SK-N-SH (cell line): ENCODE data around the gene UBB. TPM values are rescaled to one million over a fixed set of nuclear protein-coding genes. Genes with fewer than 3 reads are reported as not detected.

Experiments used
- CTCF ChIA-PET: fragments of 300-600, 350-600 bp; formaldehyde crosslinking; extraction: SDS; loops from one replicate; lab custom pipeline; 2021; lab: Yijun Ruan, JAX
- POLR2A ChIA-PET: fragments of 350-600 bp; sonication (Branson Sonifier 250); formaldehyde crosslinking; extraction: SDS; loops from one replicate; lab custom pipeline; 2020; ENCODE audit warnings: antibody characterized with exemption, inconsistent platforms; lab: Yijun Ruan, JAX
- DNase-seq: peaks from one replicate; pipeline ENCODE4 v3.0.0; 2012
- H2AFZ ChIP-seq: fragments of 200-600 bp; sonication (generic); 2 replicates; pipeline ENCODE4 v1.8.1; 2016; ENCODE audit warnings: antibody characterized with exemption, mild to moderate bottlenecking, low read depth
- H3F3A ChIP-seq: fragments of 200-600 bp; sonication (generic); replicated peaks from 2 replicates; pipeline ENCODE3; 2016; ENCODE audit warnings: antibody characterized with exemption, mild to moderate bottlenecking; ENCODE audit not compliant: insufficient read depth
- H3K27ac ChIP-seq, 2 experiments: fragments of 200-500 bp in 1 of 2; fragments of 200-600 bp in 1 of 2; sonication (Bioruptor generic) in 1 of 2; sonication (generic), shearing (Covaris generic) in 1 of 2; 2 replicates each; pipeline versions ENCODE4 v1.5.1 to v1.6.1; 2014 to 2016; ENCODE audit warnings: low read depth in 2 of 2, inconsistent platforms in 1 of 2, low read length in 1 of 2, mild to moderate bottlenecking in 1 of 2, mixed read lengths in 1 of 2
- H3K27me3 ChIP-seq: fragments of 200-600 bp; sonication (generic), shearing (Covaris generic); 2 replicates; pipeline ENCODE4 v1.6.1; 2016; ENCODE audit warnings: mixed run types; ENCODE audit not compliant: insufficient read depth
- H3K36me3 ChIP-seq, 2 experiments: fragments of 200-500 bp in 1 of 2; fragments of 200-600 bp in 1 of 2; sonication (Bioruptor generic) in 1 of 2; sonication (generic) in 1 of 2; replicated peaks in 1 of 2; 2 replicates each; pipeline versions ENCODE3 to v1.5.1; 2014 to 2016; ENCODE audit warnings: low read length in 1 of 2, mild to moderate bottlenecking in 1 of 2; ENCODE audit not compliant: insufficient read depth in 2 of 2, control insufficient read depth in 1 of 2
- H3K4me1 ChIP-seq, 2 experiments: fragments of 200-500 bp in 1 of 2; fragments of 200-600 bp in 1 of 2; sonication (Bioruptor generic) in 1 of 2; sonication (generic), shearing (Covaris generic) in 1 of 2; 2 replicates each; pipeline versions ENCODE4 v1.5.1 to v1.6.1; 2014 to 2016; ENCODE audit warnings: low read depth in 1 of 2, low read length in 1 of 2, mixed run types in 1 of 2; ENCODE audit not compliant: insufficient read depth in 2 of 2, control insufficient read depth in 1 of 2
- H3K4me2 ChIP-seq: fragments of 200-600 bp; sonication (generic), shearing (Covaris generic); 2 replicates; pipeline ENCODE4 v1.6.1; 2017; ENCODE audit warnings: mixed run types
- H3K4me3 ChIP-seq, 2 experiments: fragments of 200-500 bp in 1 of 2; fragments of 200-600 bp in 1 of 2; sonication (Bioruptor generic) in 1 of 2; sonication (generic), shearing (Covaris generic) in 1 of 2; 2 replicates each; pipeline versions ENCODE4 v1.5.1 to v1.8.1; 2014 to 2016; ENCODE audit warnings: low read depth in 2 of 2, inconsistent platforms in 1 of 2, low read length in 1 of 2, mild to moderate bottlenecking in 1 of 2, mixed read lengths in 1 of 2, moderate library complexity in 1 of 2
- H3K79me2 ChIP-seq: fragments of 200-600 bp; sonication (generic); 2 replicates; pipeline ENCODE4 v1.8.1; 2017; ENCODE audit warnings: mild to moderate bottlenecking; ENCODE audit not compliant: insufficient read depth
- H3K9ac ChIP-seq: fragments of 200-600 bp; sonication (generic); 2 replicates; pipeline ENCODE4 v1.6.1; 2017; ENCODE audit warnings: mixed run types
- H3K9me2 ChIP-seq: fragments of 200-600 bp; sonication (generic); 2 replicates; pipeline ENCODE4 v1.6.1; 2017; ENCODE audit warnings: mixed run types
- H3K9me3 ChIP-seq: fragments of 200-600 bp; sonication (generic); 2 replicates; pipeline ENCODE4 v1.6.1; 2017; ENCODE audit warnings: mixed run types, mild to moderate bottlenecking, moderate library complexity
- H4K20me1 ChIP-seq: fragments of 200-600 bp; sonication (generic); 2 replicates; pipeline ENCODE4 v1.6.1; 2017; ENCODE audit warnings: mild to moderate bottlenecking, mixed run types; ENCODE audit not compliant: insufficient read depth
- CHD2 ChIP-seq: fragments of 150-350 bp; IDR thresholded peaks from 2 replicates; pipeline ENCODE4 v1.6.1; 2018; ENCODE audit warnings: low read length; ENCODE audit not compliant: partially characterized antibody
- ELF1 ChIP-seq: IDR thresholded peaks from 2 replicates; pipeline ENCODE4 v1.4.0; 2012
- FOSL2 ChIP-seq: IDR thresholded peaks from 2 replicates; pipeline ENCODE4 v1.4.0; 2012; ENCODE audit warnings: low read depth, mild to moderate bottlenecking, moderate library complexity, borderline replicate concordance
- FOXJ3 ChIP-seq: sonication (generic); formaldehyde crosslinking; IDR thresholded peaks from 2 replicates; pipeline ENCODE4 v1.5.1; 2020; ENCODE audit warnings: mild to moderate bottlenecking, missing genetic modification reagents
- FOXM1 ChIP-seq: IDR thresholded peaks from 2 replicates; pipeline ENCODE4 v1.4.0; 2012; ENCODE audit warnings: low read depth, mild to moderate bottlenecking
- GATA2 ChIP-seq: sonication (generic); formaldehyde crosslinking; IDR thresholded peaks from 2 replicates; pipeline ENCODE4 v1.5.0; 2020; ENCODE audit warnings: mild to moderate bottlenecking, missing genetic modification reagents
- IRF3 ChIP-seq: fragments of 150-350 bp; IDR thresholded peaks from 2 replicates; pipeline ENCODE4 v1.6.1; 2016; ENCODE audit warnings: mild to moderate bottlenecking, low read depth, low read length
- MEF2A ChIP-seq: IDR thresholded peaks from 2 replicates; pipeline ENCODE4 v1.4.0; 2012; ENCODE audit warnings: low read depth, borderline replicate concordance
- MXI1 ChIP-seq: IDR thresholded peaks from 2 replicates; pipeline ENCODE4 v1.6.1; 2012; ENCODE audit warnings: mild to moderate bottlenecking, low read depth, low read length, improper control_type of control experiment
- NFIC ChIP-seq: IDR thresholded peaks from 2 replicates; pipeline ENCODE4 v1.4.0; 2012; ENCODE audit warnings: borderline replicate concordance
- NRF1 ChIP-seq: IDR thresholded peaks from 2 replicates; pipeline ENCODE4 v1.6.1; 2012; ENCODE audit warnings: low read depth, mild to moderate bottlenecking, low read length
- POLR2AphosphoS5 ChIP-seq: IDR thresholded peaks from 2 replicates; pipeline ENCODE4 v1.6.1; 2012; ENCODE audit warnings: low read depth, low read length
- RFX5 ChIP-seq: IDR thresholded peaks from 2 replicates; pipeline ENCODE4 v1.6.1; 2012; ENCODE audit warnings: mild to moderate bottlenecking, improper control_type of control experiment, low read length
- RXRA ChIP-seq: IDR thresholded peaks from 2 replicates; pipeline ENCODE4 v1.4.0; 2012; ENCODE audit warnings: low read depth, mild to moderate bottlenecking, borderline replicate concordance
- SIN3A ChIP-seq: IDR thresholded peaks from 2 replicates; pipeline ENCODE4 v1.6.1; 2012; ENCODE audit warnings: low read depth, mild to moderate bottlenecking, low read length, moderate library complexity, borderline replicate concordance
- TAF1 ChIP-seq: IDR thresholded peaks from 2 replicates; pipeline ENCODE4 v1.6.1; 2012; ENCODE audit warnings: low read depth, mild to moderate bottlenecking, low read length, moderate library complexity, borderline replicate concordance
- TCF12 ChIP-seq: IDR thresholded peaks from 2 replicates; pipeline ENCODE4 v1.4.0; 2012
- TEAD4 ChIP-seq: IDR thresholded peaks from 2 replicates; pipeline ENCODE4 v1.4.0; 2012; ENCODE audit warnings: mild to moderate bottlenecking, borderline replicate concordance; ENCODE audit not compliant: insufficient read depth
- USF1 ChIP-seq: IDR thresholded peaks from 2 replicates; pipeline ENCODE4 v1.4.0; 2012; ENCODE audit warnings: low read depth, borderline replicate concordance
- WGBS: methylation state at CpG from one replicate; pipeline ENCODE4 v1.1.6; 2017; ENCODE audit warnings: low lambda C conversion rate; 5-methylcytosine and 5-hydroxymethylcytosine counted together
- polyA plus RNA-seq, 3 experiments: library from polyadenylated mRNA; depleted of rRNA; stranded (reverse); fragments of >200 nt; gene quantifications; 2 replicates each; pipeline ENCODE4 v1.2.3, GENCODE V29; 2012
- TF ChIP-seq, protein P1 (sequence below): IDR thresholded peaks from 2 replicates; pipeline ENCODE4 v1.4.0; 2012; ENCODE audit warnings: low read depth, borderline replicate concordance
- TF ChIP-seq, protein P2 (sequence below): fragments of 150-350 bp; IDR thresholded peaks from 2 replicates; pipeline ENCODE4 v1.6.1; 2017; ENCODE audit warnings: antibody characterized with exemption, low read length, low read depth, borderline replicate concordance
- TF ChIP-seq, protein P3 (sequence below): IDR thresholded peaks from 2 replicates; pipeline ENCODE4 v1.4.0; 2012; ENCODE audit warnings: low read depth
- TF ChIP-seq, protein P4 (sequence below): IDR thresholded peaks from 2 replicates; pipeline ENCODE4 v1.6.1; 2012; ENCODE audit warnings: mild to moderate bottlenecking, low read depth, low read length, moderate library complexity

The UBB gene
- polyA plus RNA-seq, 1 of the 3 experiments (the other 2 are of a cell fraction) = 2,693 TPM

DNA sequence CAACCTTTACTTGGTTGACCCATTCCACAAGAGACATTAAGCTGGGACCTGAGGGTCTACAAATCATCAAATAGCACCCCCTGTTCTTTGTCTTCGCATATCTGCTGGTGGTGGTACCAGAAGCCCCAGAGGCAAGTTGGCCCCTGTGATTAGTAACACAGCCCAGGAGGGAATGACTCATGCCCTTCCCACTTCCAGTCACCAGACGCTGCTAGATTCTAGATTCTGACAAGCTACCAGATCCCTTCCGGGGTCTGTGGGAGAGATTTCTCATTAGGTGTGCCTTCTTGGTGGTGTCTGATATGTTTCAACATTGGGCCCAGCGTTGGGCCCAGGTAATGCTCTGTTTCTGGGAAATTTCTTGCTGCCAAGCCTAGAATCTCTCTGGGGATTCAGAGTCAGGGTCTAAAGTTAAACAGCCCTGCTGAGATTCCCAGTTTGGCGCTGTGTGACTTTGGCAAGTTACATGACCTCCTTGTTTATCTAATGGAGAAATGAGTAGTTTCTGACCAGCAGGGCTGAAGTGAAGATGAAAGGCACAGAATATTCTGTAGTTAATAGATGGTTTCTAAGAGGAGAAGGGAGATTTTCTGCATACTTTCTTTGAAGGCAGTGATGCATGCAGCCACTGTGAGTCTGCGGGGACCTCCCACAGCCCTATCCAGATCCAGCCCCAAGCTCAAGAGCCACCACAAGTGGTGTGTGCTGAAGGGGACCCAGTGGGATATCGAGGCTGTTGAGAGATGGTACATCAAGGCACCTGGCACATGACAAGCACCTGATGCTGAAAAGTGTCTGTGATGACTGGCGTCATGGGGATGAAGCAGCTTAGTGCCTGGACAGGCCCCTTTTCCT lies 38.4 kb downstream of the UBB start:
- ChIA-PET POLR2A (interaction anchor here (0.5 to 1.5 kb wide), 4 partner anchors 20 to 1135 kb away, joined by 3 to 9 read pairs (median 4); no protein-coding TSS in a partner anchor), CTCF (interaction anchor here (0.6 to 2.1 kb wide), 11 partner anchors 8 to 153 kb away, joined by 3 to 8 read pairs (median 3); no protein-coding TSS in a partner anchor)
- Histone ChIP-seq H3K79me2 (no peaks in the 10 kb centered on the region), H3K9me3 (no peaks in the 10 kb centered on the region), H3F3A (peaks cover 34% of the 10 kb centered on the region), H2AFZ (peak overlapping the region; percentile 48; the same call in 1 of the 2 replicates), H3K4me2 (peak overlapping the region; percentile 83), H3K9ac (peak overlapping the region; percentile 65; the same call in 1 of the 2 replicates), H3K36me3 (no peaks in the 10 kb centered on the region), H4K20me1 (no peaks in the 10 kb centered on the region), H3K27me3 (no peaks in the 10 kb centered on the region), H3K4me1 (peaks cover 26 to 35% of the 10 kb centered on the region in 2 experiments), H3K9me2 (no peaks in the 10 kb centered on the region), H3K4me3 (0 out of 4 replicates have a peak overlapping the region, but pooled peaks of 1 of the 2 experiments have one; percentile 11), H3K27ac (peak overlapping the region; percentile 78 to 98)
- WGBS = 28% methylated on average over 7 of the region's 8 CpGs
- peak; percentile 78 for DNase-seq
- TF ChIP-seq FOXM1 (0 out of 2 replicates have a peak, but pooled peaks have one; percentile 27), FOSL2 (peak; percentile 98), NRF1 (no peak), MEF2A (no peak), ELF1 (peak; percentile 70), IRF3 (no peak), MXI1 (no peak), POLR2AphosphoS5 (no peak), TEAD4 (peak; percentile 63; the same call in 1 of the 2 replicates), USF1 (0 out of 2 replicates have a peak, but pooled peaks have one; percentile 41), TCF12 (peak; percentile 93), FOXJ3 (CRISPR knock-in tag) (no peak), TAF1 (no peak), CHD2 (no peak), RXRA (peak; percentile 71; the same call in 1 of the 2 replicates), SIN3A (no peak; the same call in 1 of the 2 replicates), RFX5 (no peak), NFIC (peak; percentile 62; the same call in 1 of the 2 replicates), GATA2 (CRISPR knock-in tag) (peak; percentile 50)
- TF ChIP-seq, protein P1, sequence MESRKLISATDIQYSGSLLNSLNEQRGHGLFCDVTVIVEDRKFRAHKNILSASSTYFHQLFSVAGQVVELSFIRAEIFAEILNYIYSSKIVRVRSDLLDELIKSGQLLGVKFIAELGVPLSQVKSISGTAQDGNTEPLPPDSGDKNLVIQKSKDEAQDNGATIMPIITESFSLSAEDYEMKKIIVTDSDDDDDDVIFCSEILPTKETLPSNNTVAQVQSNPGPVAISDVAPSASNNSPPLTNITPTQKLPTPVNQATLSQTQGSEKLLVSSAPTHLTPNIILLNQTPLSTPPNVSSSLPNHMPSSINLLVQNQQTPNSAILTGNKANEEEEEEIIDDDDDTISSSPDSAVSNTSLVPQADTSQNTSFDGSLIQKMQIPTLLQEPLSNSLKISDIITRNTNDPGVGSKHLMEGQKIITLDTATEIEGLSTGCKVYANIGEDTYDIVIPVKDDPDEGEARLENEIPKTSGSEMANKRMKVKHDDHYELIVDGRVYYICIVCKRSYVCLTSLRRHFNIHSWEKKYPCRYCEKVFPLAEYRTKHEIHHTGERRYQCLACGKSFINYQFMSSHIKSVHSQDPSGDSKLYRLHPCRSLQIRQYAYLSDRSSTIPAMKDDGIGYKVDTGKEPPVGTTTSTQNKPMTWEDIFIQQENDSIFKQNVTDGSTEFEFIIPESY = peak; percentile 57; the same call in 1 of the 2 replicates
- TF ChIP-seq, protein P2, sequence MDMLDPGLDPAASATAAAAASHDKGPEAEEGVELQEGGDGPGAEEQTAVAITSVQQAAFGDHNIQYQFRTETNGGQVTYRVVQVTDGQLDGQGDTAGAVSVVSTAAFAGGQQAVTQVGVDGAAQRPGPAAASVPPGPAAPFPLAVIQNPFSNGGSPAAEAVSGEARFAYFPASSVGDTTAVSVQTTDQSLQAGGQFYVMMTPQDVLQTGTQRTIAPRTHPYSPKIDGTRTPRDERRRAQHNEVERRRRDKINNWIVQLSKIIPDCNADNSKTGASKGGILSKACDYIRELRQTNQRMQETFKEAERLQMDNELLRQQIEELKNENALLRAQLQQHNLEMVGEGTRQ = no peak
- TF ChIP-seq, protein P3, sequence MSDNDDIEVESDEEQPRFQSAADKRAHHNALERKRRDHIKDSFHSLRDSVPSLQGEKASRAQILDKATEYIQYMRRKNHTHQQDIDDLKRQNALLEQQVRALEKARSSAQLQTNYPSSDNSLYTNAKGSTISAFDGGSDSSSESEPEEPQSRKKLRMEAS = peak; percentile 85
- TF ChIP-seq, protein P4, sequence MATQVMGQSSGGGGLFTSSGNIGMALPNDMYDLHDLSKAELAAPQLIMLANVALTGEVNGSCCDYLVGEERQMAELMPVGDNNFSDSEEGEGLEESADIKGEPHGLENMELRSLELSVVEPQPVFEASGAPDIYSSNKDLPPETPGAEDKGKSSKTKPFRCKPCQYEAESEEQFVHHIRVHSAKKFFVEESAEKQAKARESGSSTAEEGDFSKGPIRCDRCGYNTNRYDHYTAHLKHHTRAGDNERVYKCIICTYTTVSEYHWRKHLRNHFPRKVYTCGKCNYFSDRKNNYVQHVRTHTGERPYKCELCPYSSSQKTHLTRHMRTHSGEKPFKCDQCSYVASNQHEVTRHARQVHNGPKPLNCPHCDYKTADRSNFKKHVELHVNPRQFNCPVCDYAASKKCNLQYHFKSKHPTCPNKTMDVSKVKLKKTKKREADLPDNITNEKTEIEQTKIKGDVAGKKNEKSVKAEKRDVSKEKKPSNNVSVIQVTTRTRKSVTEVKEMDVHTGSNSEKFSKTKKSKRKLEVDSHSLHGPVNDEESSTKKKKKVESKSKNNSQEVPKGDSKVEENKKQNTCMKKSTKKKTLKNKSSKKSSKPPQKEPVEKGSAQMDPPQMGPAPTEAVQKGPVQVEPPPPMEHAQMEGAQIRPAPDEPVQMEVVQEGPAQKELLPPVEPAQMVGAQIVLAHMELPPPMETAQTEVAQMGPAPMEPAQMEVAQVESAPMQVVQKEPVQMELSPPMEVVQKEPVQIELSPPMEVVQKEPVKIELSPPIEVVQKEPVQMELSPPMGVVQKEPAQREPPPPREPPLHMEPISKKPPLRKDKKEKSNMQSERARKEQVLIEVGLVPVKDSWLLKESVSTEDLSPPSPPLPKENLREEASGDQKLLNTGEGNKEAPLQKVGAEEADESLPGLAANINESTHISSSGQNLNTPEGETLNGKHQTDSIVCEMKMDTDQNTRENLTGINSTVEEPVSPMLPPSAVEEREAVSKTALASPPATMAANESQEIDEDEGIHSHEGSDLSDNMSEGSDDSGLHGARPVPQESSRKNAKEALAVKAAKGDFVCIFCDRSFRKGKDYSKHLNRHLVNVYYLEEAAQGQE = peak; percentile 60
